Fibroblast of lung (primary cell): ENCODE measurements around the gene ROBO1. TPM values are rescaled to one million over a fixed set of nuclear protein-coding genes. Genes with fewer than 3 reads are reported as not detected.

Experiments used
- DNase-seq, 2 donors: peaks; one replicate each; pipeline versions ENCODE4 v3.0.0 to v3.0.0-alpha.2; 2010; ENCODE audit warnings: low read depth in 2 of 2
- H2AFZ ChIP-seq: 2 replicates; pipeline ENCODE4 v1.5.1; 2012; ENCODE audit warnings: low read length, control low read depth, inconsistent platforms
- H3K27ac ChIP-seq: 2 replicates; pipeline ENCODE4 v1.5.1; 2011; ENCODE audit warnings: low read length, control low read depth; ENCODE audit not compliant: insufficient read depth
- H3K27me3 ChIP-seq: 2 replicates; pipeline ENCODE4 v1.5.1; 2011; ENCODE audit warnings: mild to moderate bottlenecking, low read length; ENCODE audit not compliant: control insufficient read depth, insufficient read depth
- H3K36me3 ChIP-seq: 2 replicates; pipeline ENCODE4 v1.5.1; 2011; ENCODE audit warnings: low read length; ENCODE audit not compliant: control insufficient read depth, insufficient read depth
- H3K4me1 ChIP-seq: 2 replicates; pipeline ENCODE4 v1.5.1; 2011; ENCODE audit warnings: low read length; ENCODE audit not compliant: control insufficient read depth, insufficient read depth; ENCODE audit errors: extremely low read depth
- H3K4me2 ChIP-seq: 2 replicates; pipeline ENCODE4 v1.5.1; 2011; ENCODE audit warnings: low read length, control low read depth; ENCODE audit not compliant: insufficient read depth; ENCODE audit errors: extremely low read depth
- H3K4me3 ChIP-seq, 4 experiments: fragments of 200-600 bp in 1 of 4; sonication (generic) in 1 of 4; replicated peaks in 1 of 4; 2 replicates each; pipeline ENCODE4 v1.5.1; 2011 to 2016; ENCODE audit warnings: low read length in 4 of 4, low read depth in 3 of 4, mild to moderate bottlenecking in 3 of 4, control low read depth in 2 of 4, inconsistent platforms in 1 of 4, mixed read lengths in 1 of 4; ENCODE audit not compliant: insufficient read depth in 1 of 4; ENCODE audit errors: control extremely low read depth in 1 of 4
- H3K79me2 ChIP-seq: 2 replicates; pipeline ENCODE4 v1.5.1; 2012; ENCODE audit warnings: mild to moderate bottlenecking, low read length, inconsistent platforms; ENCODE audit not compliant: control insufficient read depth, insufficient read depth
- H3K9ac ChIP-seq: 2 replicates; pipeline ENCODE4 v1.5.1; 2011; ENCODE audit warnings: mild to moderate bottlenecking, low read length, control low read depth; ENCODE audit not compliant: insufficient read depth
- H3K9me3 ChIP-seq: 2 replicates; pipeline ENCODE4 v1.5.1; 2012; ENCODE audit warnings: low read depth, low read length; ENCODE audit not compliant: control insufficient read depth, insufficient read depth
- H4K20me1 ChIP-seq: 2 replicates; pipeline ENCODE4 v1.5.1; 2011; ENCODE audit warnings: low read length; ENCODE audit not compliant: control insufficient read depth, insufficient read depth; ENCODE audit errors: extremely low read depth
- CTCF ChIP-seq, 2 donors: IDR thresholded peaks in 1 of 2; conservative IDR thresholded peaks in 1 of 2; 1 replicate in 1 of 2; 2 replicates in 1 of 2; pipeline ENCODE4 v1.5.1; 2011 to 2012; ENCODE audit warnings: low read length in 2 of 2, control low read depth in 1 of 2, inconsistent platforms in 1 of 2, low read depth in 1 of 2, mild to moderate bottlenecking in 1 of 2
- EZH2 ChIP-seq: IDR thresholded peaks from 2 replicates; pipeline ENCODE4 v1.5.1; 2012; ENCODE audit warnings: low read length, control low read depth, mild to moderate bottlenecking; ENCODE audit errors: missing control alignments
- polyA plus RNA-seq, 2 donors: library from polyadenylated mRNA; depleted of rRNA in 1 of 2; stranded (reverse) in 1 of 2; unstranded in 1 of 2; fragments of >200 nt; gene quantifications; 2 replicates each; pipeline ENCODE4 v1.2.1, GENCODE V29; 2011 to 2012; ENCODE audit warnings: missing spikeins in 1 of 2
- total RNA-seq: library from RNA; depleted of rRNA; stranded (reverse); fragments of >200 nt; gene quantifications from 2 replicates; pipeline ENCODE4 v1.2.1, GENCODE V29; 2014

The ROBO1 gene
- total and polyA plus RNA-seq, 2 donors (not counting 1 experiment from before 2014, with no cell fraction given) = 53.8 to 104 TPM

- Histone ChIP-seq H3K4me3 (no peak overlapping the region), H3K36me3 (no peaks in the 10 kb centered on the region), H4K20me1 (no peaks in the 10 kb centered on the region), H3K4me1 (no peaks in the 10 kb centered on the region), H2AFZ (no peak overlapping the region), H3K27ac (no peak overlapping the region), H3K9me3 (no peaks in the 10 kb centered on the region), H3K79me2 (no peaks in the 10 kb centered on the region), H3K4me2 (no peak overlapping the region), H3K9ac (no peak overlapping the region), H3K27me3 (no peaks in the 10 kb centered on the region)
- no peak for DNase-seq
- TF ChIP-seq EZH2 (no peak), CTCF (conservative IDR thresholded peaks at IDR 0.05 in 1 of 2, IDR thresholded peaks at IDR 0.05 in 1 of 2; ENCODE audit: low read depth in 1 of 2, low read length in 2 of 2) (no peak)
These were observed 502.9 kb downstream of the ROBO1 start for GRCh38 chr3:79264892-79265291.

- DNase-seq = no peak
- H2AFZ ChIP-seq = peak overlapping the region; percentile 17
- H3K4me1 ChIP-seq = no peaks in the 10 kb centered on the region
These were observed 504.4 kb downstream of the ROBO1 start for GRCh38 chr3:79263423-79263822.

GRCh38 chr3:79258479-79258878, 509.3 kb downstream of the ROBO1 start:
- no peak for DNase-seq
- Histone ChIP-seq H3K4me1 (no peaks in the 10 kb centered on the region), H3K9ac (no peak overlapping the region), H3K9me3 (no peaks in the 10 kb centered on the region), H3K27ac (no peak overlapping the region), H2AFZ (no peak overlapping the region), H3K36me3 (no peaks in the 10 kb centered on the region), H3K4me3 (no peak overlapping the region), H3K79me2 (no peaks in the 10 kb centered on the region), H3K27me3 (no peaks in the 10 kb centered on the region), H4K20me1 (no peaks in the 10 kb centered on the region), H3K4me2 (no peak overlapping the region)
- TF ChIP-seq CTCF (conservative IDR thresholded peaks at IDR 0.05 in 1 of 2, IDR thresholded peaks at IDR 0.05 in 1 of 2; ENCODE audit: low read depth in 1 of 2, low read length in 2 of 2) = no peak
- no peak for TF ChIP-seq EZH2

More at GRCh38 chr3:79263423-79263822, 504.4 kb downstream of the ROBO1 start:
- Histone ChIP-seq H3K9me3 (no peaks in the 10 kb centered on the region), H3K27ac (no peak overlapping the region), H4K20me1 (no peaks in the 10 kb centered on the region), H3K4me2 (no peak overlapping the region), H3K9ac (no peak overlapping the region), H3K79me2 (no peaks in the 10 kb centered on the region), H3K4me3 (no peak overlapping the region), H3K27me3 (no peaks in the 10 kb centered on the region), H3K36me3 (no peaks in the 10 kb centered on the region)
- no peak for TF ChIP-seq EZH2
- no peak for TF ChIP-seq CTCF (conservative IDR thresholded peaks at IDR 0.05 in 1 of 2, IDR thresholded peaks at IDR 0.05 in 1 of 2; ENCODE audit: low read depth in 1 of 2, low read length in 2 of 2)
